GM21786 (cell line): ENCODE data around the gene SPAM1.
"Not testable (repeated sequence)": the region's sequence is repeated elsewhere in the genome, so short reads cannot be mapped to it uniquely, and the experiment has no call there.

Experiments used
- ATAC-seq: cut with Tn5 transposase; IDR thresholded peaks from one replicate; pipeline ENCODE4 v1.9.1; 2021; ENCODE audit not compliant: unreplicated experiment

The SPAM1 gene

GRCh38 chr7:123924941-123925340 is at the start of gene SPAM1:
Gene SPAM1 (plus strand): TSS chr7:123925241. CDS start chr7:123953571, 28,330 bp downstream.
- ATAC-seq = no peak

GRCh38 chr7:123876557-123877256 is 48.3 kb upstream of the SPAM1 start:
- ATAC-seq = no peak

DNA sequence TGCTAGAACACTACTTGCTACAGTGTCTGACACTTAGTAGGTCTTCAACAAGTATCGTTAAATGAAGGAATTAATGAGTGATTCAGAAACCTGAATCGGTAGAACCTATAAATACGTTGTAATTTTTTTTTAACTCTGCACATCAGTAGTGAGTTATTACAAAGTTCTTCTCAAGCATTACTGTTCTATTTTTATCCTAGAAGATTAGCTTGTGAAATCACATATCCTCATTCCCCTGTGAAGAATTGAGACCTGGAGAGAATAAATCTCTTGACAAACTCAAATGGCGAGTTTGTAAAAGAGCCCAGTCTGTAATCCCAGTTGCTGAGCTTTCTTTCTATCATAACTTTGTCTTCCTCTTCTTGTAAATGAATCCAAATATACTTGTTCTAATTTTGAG is 45.4 kb upstream of the SPAM1 start:
- no peak for ATAC-seq

DNA sequence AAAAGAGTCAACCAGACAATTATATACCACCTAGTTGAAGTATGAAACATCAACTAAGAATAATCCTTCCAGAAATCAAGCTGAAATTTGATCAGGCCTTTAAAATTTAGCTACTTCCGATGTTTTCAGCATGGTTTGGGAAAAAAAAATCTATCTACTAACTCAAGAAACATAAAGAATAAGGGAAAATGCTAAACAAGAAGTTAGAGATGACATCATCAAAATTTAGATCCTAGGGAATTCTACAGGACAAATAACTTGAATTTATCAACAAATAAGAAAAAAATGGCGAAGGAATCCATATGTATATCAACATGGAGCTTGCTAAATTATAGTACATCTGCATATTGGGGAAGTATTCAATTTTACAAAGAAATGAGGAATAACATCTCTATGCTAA is 43.7 kb upstream of the SPAM1 start:
- no peak for ATAC-seq

DNA sequence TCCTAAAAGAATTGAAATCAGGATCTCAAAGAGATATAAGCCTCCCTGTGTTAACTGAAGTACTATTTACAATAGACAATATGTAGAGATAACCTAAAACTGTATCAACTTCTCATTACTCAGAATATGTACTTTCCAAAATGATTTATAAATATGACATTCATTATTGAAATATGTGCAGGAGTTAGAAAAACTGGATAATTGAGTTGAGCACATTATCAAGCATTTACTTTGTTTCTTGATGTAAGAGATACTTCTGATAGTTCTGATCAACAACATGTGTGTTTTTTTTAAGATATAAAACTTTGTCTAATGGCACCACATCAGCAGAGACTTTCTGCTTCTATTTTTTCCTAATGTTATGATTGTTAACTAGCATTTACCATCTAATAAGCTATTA is 41.9 kb upstream of the SPAM1 start:
- ATAC-seq = no peak

GRCh38 chr7:123888192-123888591 is 36.8 kb upstream of the SPAM1 start:
- no peak for ATAC-seq

DNA sequence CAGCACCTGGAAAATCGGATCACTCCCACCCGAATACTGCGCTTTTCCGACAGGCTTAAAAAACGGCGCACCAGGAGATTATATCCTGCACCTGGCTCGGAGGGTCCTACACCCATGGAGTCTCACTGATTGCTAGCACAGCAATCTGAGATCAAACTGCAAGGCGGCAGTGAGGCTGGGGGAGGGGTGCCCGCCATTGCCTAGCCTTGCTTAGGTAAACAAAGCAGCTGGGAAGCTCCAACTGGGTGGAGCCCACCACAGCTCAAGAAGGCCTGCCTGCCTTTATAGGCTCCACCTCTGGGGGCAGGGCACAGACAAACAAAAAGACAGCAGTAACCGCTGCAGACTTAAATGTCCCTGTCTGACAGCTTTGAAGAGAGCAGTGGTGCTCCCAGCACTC is 30.3 kb upstream of the SPAM1 start:
- not testable (repeated sequence) for ATAC-seq

- ATAC-seq = no peak
Observed at GRCh38 chr7:123901101-123901500, 23.9 kb upstream of the SPAM1 start.

GRCh38 chr7:123905714-123906113 is 19.3 kb upstream of the SPAM1 start:
- ATAC-seq = no peak

- ATAC-seq = no peak
Observed at GRCh38 chr7:123916240-123916724, 8.8 kb upstream of the SPAM1 start.

- ATAC-seq = no peak
Observed at GRCh38 chr7:123917878-123918277, 7.2 kb upstream of the SPAM1 start.

GRCh38 chr7:123918309-123918708 is 6.7 kb upstream of the SPAM1 start:
- no peak for ATAC-seq

DNA sequence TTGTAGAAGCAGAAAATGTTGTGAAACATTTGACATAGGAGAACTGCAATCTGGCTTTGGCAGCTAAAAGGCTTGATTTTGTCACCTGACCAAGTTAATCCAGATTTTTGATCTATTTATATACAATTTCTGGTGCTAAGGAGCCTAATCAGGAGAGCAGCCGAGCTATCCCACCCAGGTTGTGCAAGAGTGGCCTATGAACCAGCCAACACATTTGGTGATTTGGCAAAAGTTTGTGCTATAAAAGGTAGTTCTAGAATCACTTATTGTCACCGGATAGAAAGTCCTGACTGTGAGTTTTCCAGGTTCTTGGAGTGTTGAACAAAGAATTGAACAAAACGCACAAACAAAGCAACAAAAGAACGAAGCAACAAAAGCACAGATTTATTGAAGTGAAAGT is 1.4 kb upstream of the SPAM1 start:
- ATAC-seq = no peak

GRCh38 chr7:123929107-123929506 is 4.1 kb downstream of the SPAM1 start:
- ATAC-seq = no peak

GRCh38 chr7:123929655-123930054 is 4.6 kb downstream of the SPAM1 start:
- no peak for ATAC-seq

DNA sequence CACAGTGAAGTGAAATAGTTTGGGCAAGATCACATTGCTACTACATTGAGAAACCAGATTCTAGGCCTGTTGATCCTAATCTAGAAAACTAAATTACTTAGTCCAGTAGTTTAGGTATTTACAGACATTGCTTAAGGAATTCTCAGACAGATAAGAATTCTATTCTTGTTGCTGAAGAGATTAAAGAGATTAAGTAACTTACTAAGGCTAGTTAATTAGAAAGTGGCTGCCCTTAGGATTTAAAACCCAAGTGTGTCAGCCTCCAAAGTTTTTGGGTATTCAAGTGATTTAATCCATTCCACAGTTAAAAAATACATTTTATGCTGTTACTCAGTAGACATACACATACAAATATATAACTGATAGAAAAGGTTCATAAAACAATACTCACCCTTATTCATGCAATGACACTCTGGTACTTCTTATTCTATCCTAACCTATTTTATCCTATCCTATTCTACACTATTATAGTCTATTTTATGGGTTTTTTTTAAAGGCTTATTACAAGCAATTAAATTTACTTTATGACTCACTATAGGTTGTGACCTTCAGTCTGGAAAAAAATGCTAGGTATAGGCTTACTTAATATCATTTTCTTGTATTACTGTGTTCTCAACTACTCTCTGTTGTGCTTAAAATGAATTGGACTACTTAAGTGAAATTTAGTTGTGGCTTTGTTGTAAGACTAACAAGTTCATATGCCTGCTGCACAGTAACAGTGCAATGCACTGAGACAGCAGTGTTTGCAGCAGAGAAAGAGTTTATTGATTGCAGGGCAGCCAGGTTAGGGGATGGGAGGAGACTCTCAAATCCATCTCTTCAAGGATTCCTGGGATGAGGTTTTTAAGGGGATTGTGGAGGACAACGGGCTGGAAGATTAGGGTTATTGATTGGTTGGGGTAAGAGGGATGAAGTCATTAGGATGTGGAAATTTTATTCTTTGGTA is 10.7 kb downstream of the SPAM1 start:
- ATAC-seq = no peak

DNA sequence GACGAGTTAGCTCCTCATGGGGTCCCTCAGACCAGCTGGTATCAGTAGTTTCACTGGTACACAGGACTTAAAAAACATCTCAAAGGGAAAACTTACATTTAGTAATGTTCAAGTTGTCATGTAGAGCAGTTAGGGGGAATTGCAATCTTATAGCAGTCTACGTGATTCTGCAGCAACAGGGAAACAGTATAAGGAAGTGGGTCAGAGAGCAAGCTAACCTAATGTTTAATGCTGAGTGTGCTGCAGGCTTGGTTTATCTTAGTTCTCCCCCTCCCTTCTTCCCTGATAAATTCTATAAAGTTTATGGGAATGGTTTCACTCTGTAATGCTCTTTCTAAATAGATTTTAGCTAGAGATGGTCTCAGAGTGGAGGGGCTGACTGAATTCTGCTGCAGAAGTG is 11.3 kb downstream of the SPAM1 start:
- ATAC-seq = no peak

DNA sequence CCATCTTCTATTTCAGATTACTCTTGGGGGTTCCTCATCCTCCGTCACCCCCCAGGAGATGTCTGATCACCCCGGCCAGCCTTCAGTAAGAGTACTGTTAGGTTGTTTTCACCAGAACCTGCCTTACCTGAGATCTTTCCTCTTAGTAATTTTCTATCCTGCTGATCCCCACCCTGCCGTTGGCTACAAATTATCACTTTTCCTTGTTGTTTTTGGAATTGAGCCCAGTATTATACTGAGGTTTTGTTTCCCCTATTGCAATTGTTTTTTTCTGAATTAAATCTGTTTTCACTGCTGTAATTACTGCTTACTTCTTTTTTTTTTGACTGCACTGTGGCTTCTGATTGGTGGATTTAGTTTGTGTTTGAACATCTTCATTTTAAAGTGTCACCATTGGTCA is 14.7 kb downstream of the SPAM1 start:
- no peak for ATAC-seq

GRCh38 chr7:123941391-123942180 is 16.5 kb downstream of the SPAM1 start:
- no peak for ATAC-seq

GRCh38 chr7:123944395-123944794 is 19.4 kb downstream of the SPAM1 start:
- no peak for ATAC-seq

DNA sequence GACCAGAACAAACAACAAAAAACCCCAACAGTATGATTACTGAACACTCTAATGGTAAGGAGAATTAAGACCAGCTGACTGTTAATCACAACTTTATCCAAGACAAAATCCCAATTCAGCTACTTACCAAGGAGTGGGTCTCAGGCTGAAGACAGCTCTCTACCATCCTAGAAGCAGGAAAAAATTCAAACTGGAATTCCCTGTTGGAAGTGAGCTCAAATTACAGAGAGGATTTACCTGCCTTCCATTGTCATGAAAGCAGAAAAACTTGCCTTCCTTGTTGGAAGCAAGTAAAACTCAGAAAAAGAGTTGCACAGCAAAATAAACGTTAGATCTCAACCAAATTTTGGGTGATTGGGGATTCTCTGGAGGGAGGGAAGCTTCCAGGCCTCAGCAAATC is 20.9 kb downstream of the SPAM1 start:
- no peak for ATAC-seq
